Inflammatory macrophage treated with lipopolysaccharide for 4 hours (primary cell): ENCODE measurements around the gene CUL2.
"Not testable (repeated sequence)": the region's sequence is repeated elsewhere in the genome, so short reads cannot be mapped to it uniquely, and the experiment has no call there.

Experiments
- DNase-seq: peaks from one replicate; pipeline ENCODE4 v3.0.0-alpha.2; 2020

CUL2 gene

GRCh38 chr10:35015843-35016408, 74.2 kb downstream of the CUL2 start:
- no peak for DNase-seq

- no peak for DNase-seq
These were observed 77.4 kb downstream of the CUL2 start for GRCh38 chr10:35012781-35013180.

- DNase-seq, result no peak
These were observed 78.4 kb downstream of the CUL2 start for GRCh38 chr10:35011771-35012191.

- no peak for DNase-seq
These were observed 82.3 kb downstream of the CUL2 start for GRCh38 chr10:35007858-35008301.

GRCh38 chr10:35006836-35007235, 83.3 kb downstream of the CUL2 start:
- DNase-seq, result no peak

GRCh38 chr10:35005868-35006267, 84.3 kb downstream of the CUL2 start:
- DNase-seq, result peak; percentile 55

- DNase-seq, result no peak
These were observed 85.5 kb downstream of the CUL2 start for GRCh38 chr10:35004651-35005050.

- no peak for DNase-seq
These were observed 86.2 kb downstream of the CUL2 start for GRCh38 chr10:35003906-35004305.

GRCh38 chr10:35000936-35001335, 89.2 kb downstream of the CUL2 start:
- no peak for DNase-seq

- DNase-seq, result no peak
These were observed 90.6 kb downstream of the CUL2 start for GRCh38 chr10:34999532-34999931.

- no peak for DNase-seq
These were observed 91.2 kb downstream of the CUL2 start for GRCh38 chr10:34998940-34999339.

- DNase-seq, result peak; percentile 91
These were observed 93.3 kb downstream of the CUL2 start for GRCh38 chr10:34996843-34997242.

- DNase-seq, result no peak
These were observed 94.2 kb downstream of the CUL2 start for GRCh38 chr10:34995925-34996324.

- DNase-seq, result no peak
These were observed 95.5 kb downstream of the CUL2 start for GRCh38 chr10:34994565-34995142.

GRCh38 chr10:34993782-34994181, 96.4 kb downstream of the CUL2 start:
- no peak for DNase-seq

GRCh38 chr10:34991117-34991516, 99.0 kb downstream of the CUL2 start:
- DNase-seq, result not testable (repeated sequence)

- no peak for DNase-seq
These were observed 101.6 kb downstream of the CUL2 start for GRCh38 chr10:34988397-34989067.

- DNase-seq, result no peak
These were observed 104.3 kb downstream of the CUL2 start for GRCh38 chr10:34985823-34986222.

GRCh38 chr10:34985146-34985545, 105.0 kb downstream of the CUL2 start:
- DNase-seq, result no peak

- DNase-seq, result no peak
These were observed 108.3 kb downstream of the CUL2 start for GRCh38 chr10:34981844-34982243.

- DNase-seq, result no peak
These were observed 110.2 kb downstream of the CUL2 start for GRCh38 chr10:34979938-34980337.

GRCh38 chr10:34978080-34978479, 112.1 kb downstream of the CUL2 start:
- DNase-seq, result no peak

- not testable (repeated sequence) for DNase-seq
These were observed 113.7 kb downstream of the CUL2 start for GRCh38 chr10:34976380-34976910.
